Neural cell (in vitro differentiated cells): Measurements from ENCODE around the gene SYNPO2. TPM values are rescaled to one million over a fixed set of nuclear protein-coding genes. Genes with fewer than 3 reads are reported as not detected.

Source experiments
- H2AFZ ChIP-seq: fragments of 200-600, 300-800 bp; sonication (generic), shearing (Covaris generic); 2 replicates; pipeline ENCODE4 v1.6.0; 2014; ENCODE audit warnings: low read depth, mild to moderate bottlenecking, antibody characterized with exemption, low read length, moderate library complexity
- H3F3A ChIP-seq: fragments of 200-600 bp; shearing (Covaris generic); 2 replicates; pipeline ENCODE4 v1.6.1; 2016; ENCODE audit warnings: mild to moderate bottlenecking, moderate library complexity, mixed read lengths, antibody characterized with exemption, low read length; ENCODE audit not compliant: insufficient read depth, poor library complexity, severe bottlenecking
- H3K27ac ChIP-seq: fragments of 200-600, 300-800 bp; sonication (generic), shearing (Covaris generic); 2 replicates; pipeline ENCODE4 v1.5.1; 2014; ENCODE audit warnings: mild to moderate bottlenecking, low read length, moderate library complexity
- H3K27me3 ChIP-seq: fragments of 300-800, 200-600 bp; sonication (generic), shearing (Covaris generic); 2 replicates; pipeline ENCODE4 v1.6.0; 2014; ENCODE audit warnings: mild to moderate bottlenecking, low read depth, low read length, moderate library complexity; ENCODE audit not compliant: insufficient read depth
- H3K36me3 ChIP-seq: fragments of 300-800, 200-600 bp; sonication (generic), shearing (Covaris generic); 2 replicates; pipeline ENCODE4 v1.5.1; 2014; ENCODE audit warnings: mild to moderate bottlenecking, antibody characterized with exemption, low read length, moderate library complexity; ENCODE audit not compliant: insufficient read depth
- H3K4me2 ChIP-seq: fragments of 300-800, 200-600 bp; sonication (generic), shearing (Covaris generic); 2 replicates; pipeline ENCODE4 v1.6.0; 2014; ENCODE audit warnings: mild to moderate bottlenecking, low read length
- H3K4me3 ChIP-seq: fragments of 300-800, 200-600 bp; sonication (generic), shearing (Covaris generic); 2 replicates; pipeline ENCODE4 v1.5.1; 2014; ENCODE audit warnings: mild to moderate bottlenecking, low read length, moderate library complexity
- H3K79me2 ChIP-seq: fragments of 200-600 bp; shearing (Covaris generic); replicated peaks from 2 replicates; pipeline ENCODE4 v1.6.0; 2014; ENCODE audit warnings: mild to moderate bottlenecking, low read length, moderate library complexity; ENCODE audit not compliant: insufficient read depth
- H3K9ac ChIP-seq: fragments of 300-800, 200-600 bp; sonication (generic), shearing (Covaris generic); 2 replicates; pipeline ENCODE4 v1.6.1; 2016; ENCODE audit warnings: mild to moderate bottlenecking, low read length, mixed read lengths
- H3K9me2 ChIP-seq: fragments of 200-600 bp; shearing (Covaris generic); 2 replicates; pipeline ENCODE4 v1.6.1; 2016; ENCODE audit warnings: mild to moderate bottlenecking, low read length, mixed read lengths; ENCODE audit not compliant: insufficient read depth
- H3K9me3 ChIP-seq: fragments of 200-600, 300-800 bp; sonication (generic), shearing (Covaris generic); 2 replicates; pipeline ENCODE4 v1.6.1; 2016; ENCODE audit warnings: mild to moderate bottlenecking, mixed run types, low read length, moderate library complexity, mixed read lengths
- H4K20me1 ChIP-seq: fragments of 200-600 bp; shearing (Covaris generic); 2 replicates; pipeline ENCODE4 v1.6.1; 2016; ENCODE audit warnings: mild to moderate bottlenecking, mixed run types; ENCODE audit not compliant: insufficient read depth
- EP300 ChIP-seq: fragments of 450-650 bp; conservative IDR thresholded peaks from 2 replicates; pipeline ENCODE4 v1.6.1; 2014; ENCODE audit warnings: antibody characterized with exemption, mild to moderate bottlenecking, moderate library complexity; ENCODE audit not compliant: poor library complexity, severe bottlenecking
- EZH2 ChIP-seq: fragments of 200-600, 300-800 bp; shearing (Covaris generic), sonication (generic); IDR thresholded peaks from 2 replicates; pipeline ENCODE4 v1.6.1; 2014; ENCODE audit warnings: antibody characterized with exemption, low read length, borderline replicate concordance, mild to moderate bottlenecking; ENCODE audit not compliant: insufficient read depth, poor library complexity, severe bottlenecking
- MXI1 ChIP-seq: fragments of 450-650 bp; conservative IDR thresholded peaks from 2 replicates; pipeline ENCODE4 v1.6.1; 2014; ENCODE audit warnings: antibody characterized with exemption, mild to moderate bottlenecking; ENCODE audit not compliant: poor library complexity, severe bottlenecking
- POLR2AphosphoS5 ChIP-seq: IDR thresholded peaks from 2 replicates; pipeline ENCODE4 v1.6.1; 2012
- RAD21 ChIP-seq: fragments of 450-650 bp; conservative IDR thresholded peaks from 2 replicates; pipeline ENCODE4 v1.6.1; 2014; ENCODE audit warnings: antibody characterized with exemption, mild to moderate bottlenecking, moderate library complexity
- SMC3 ChIP-seq: fragments of 450-650 bp; conservative IDR thresholded peaks from 2 replicates; pipeline ENCODE4 v1.6.1; 2014; ENCODE audit warnings: antibody characterized with exemption, mild to moderate bottlenecking, moderate library complexity; ENCODE audit not compliant: poor library complexity
- TAF1 ChIP-seq: IDR thresholded peaks from 2 replicates; pipeline ENCODE4 v1.6.1; 2012; ENCODE audit warnings: low read depth
- polyA plus RNA-seq: library from polyadenylated mRNA; depleted of rRNA; stranded (reverse); fragments of >200 nt; gene quantifications from 2 replicates; pipeline ENCODE4 v1.2.3, GENCODE V29; 2014
- TF ChIP-seq, protein P1 (sequence below): fragments of 450-650 bp; IDR thresholded peaks from 2 replicates; pipeline ENCODE4 v1.5.1; 2014; ENCODE audit warnings: antibody characterized with exemption, mild to moderate bottlenecking, moderate library complexity; ENCODE audit not compliant: poor library complexity, severe bottlenecking
- TF ChIP-seq, protein P2 (sequence below): IDR thresholded peaks from 2 replicates; pipeline ENCODE4 v1.6.1; 2012; ENCODE audit warnings: borderline replicate concordance

SYNPO2 gene
- polyA plus RNA-seq, 1 donor from 2014 or later = 0.14 TPM

DNA sequence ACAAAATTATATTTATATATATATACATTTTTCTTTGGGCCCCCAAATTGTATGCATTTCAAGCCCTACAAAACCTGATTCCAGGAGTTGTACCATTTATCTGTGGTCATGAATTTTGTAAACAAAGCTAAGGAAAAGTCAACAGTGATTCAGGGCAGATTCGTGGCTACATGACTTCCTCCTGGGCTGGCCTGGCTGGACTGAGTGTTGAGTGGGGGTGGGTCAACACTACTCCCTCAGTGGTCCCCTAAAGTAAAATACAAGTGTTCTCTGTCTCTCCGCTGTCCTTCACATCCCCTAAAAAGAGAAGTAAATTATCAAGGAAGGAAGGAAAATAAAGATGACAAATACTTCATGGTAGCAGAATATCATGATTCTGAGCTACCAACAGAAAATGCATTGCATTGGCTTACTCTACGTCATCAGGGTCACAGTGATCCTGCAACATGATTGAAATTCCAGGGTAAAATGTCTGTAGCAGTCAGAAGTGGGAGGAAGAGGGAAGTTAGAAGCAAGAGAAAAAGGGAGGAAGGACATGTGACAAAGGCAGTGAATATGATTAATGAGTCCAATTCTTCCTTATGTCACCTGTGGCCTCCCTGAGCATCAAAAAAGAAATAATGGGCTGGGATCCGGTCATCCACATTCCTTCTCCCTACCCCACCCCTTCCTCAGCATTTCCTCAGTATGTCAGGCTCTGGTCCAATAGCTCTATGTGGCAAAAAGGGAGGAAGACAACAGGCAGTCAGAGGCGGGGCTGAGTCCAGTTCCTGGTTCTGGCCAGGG lies 204.6 kb downstream of the SYNPO2 start:
- H3K27ac ChIP-seq = no peak overlapping the region
- H3K79me2 ChIP-seq = no peaks in the 10 kb centered on the region
- no peaks in the 10 kb centered on the region for H3K9me3 ChIP-seq
- H3K36me3 ChIP-seq = no peaks in the 10 kb centered on the region
- H3K27me3 ChIP-seq = no peaks in the 10 kb centered on the region
- no peak overlapping the region for H3K4me2 ChIP-seq
- TF ChIP-seq RAD21 = no peak
- no peak for TF ChIP-seq EZH2
- TF ChIP-seq, protein P1, sequence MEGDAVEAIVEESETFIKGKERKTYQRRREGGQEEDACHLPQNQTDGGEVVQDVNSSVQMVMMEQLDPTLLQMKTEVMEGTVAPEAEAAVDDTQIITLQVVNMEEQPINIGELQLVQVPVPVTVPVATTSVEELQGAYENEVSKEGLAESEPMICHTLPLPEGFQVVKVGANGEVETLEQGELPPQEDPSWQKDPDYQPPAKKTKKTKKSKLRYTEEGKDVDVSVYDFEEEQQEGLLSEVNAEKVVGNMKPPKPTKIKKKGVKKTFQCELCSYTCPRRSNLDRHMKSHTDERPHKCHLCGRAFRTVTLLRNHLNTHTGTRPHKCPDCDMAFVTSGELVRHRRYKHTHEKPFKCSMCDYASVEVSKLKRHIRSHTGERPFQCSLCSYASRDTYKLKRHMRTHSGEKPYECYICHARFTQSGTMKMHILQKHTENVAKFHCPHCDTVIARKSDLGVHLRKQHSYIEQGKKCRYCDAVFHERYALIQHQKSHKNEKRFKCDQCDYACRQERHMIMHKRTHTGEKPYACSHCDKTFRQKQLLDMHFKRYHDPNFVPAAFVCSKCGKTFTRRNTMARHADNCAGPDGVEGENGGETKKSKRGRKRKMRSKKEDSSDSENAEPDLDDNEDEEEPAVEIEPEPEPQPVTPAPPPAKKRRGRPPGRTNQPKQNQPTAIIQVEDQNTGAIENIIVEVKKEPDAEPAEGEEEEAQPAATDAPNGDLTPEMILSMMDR = no peak
- TF ChIP-seq SMC3 = no peak
- TF ChIP-seq MXI1 = no peak
- no peak overlapping the region for H2AFZ ChIP-seq
- no peaks in the 10 kb centered on the region for H4K20me1 ChIP-seq
- no peak overlapping the region for H3K4me3 ChIP-seq
- H3K9me2 ChIP-seq = no peaks in the 10 kb centered on the region
- H3F3A ChIP-seq = no peaks in the 10 kb centered on the region
- no peak overlapping the region for H3K9ac ChIP-seq

DNA sequence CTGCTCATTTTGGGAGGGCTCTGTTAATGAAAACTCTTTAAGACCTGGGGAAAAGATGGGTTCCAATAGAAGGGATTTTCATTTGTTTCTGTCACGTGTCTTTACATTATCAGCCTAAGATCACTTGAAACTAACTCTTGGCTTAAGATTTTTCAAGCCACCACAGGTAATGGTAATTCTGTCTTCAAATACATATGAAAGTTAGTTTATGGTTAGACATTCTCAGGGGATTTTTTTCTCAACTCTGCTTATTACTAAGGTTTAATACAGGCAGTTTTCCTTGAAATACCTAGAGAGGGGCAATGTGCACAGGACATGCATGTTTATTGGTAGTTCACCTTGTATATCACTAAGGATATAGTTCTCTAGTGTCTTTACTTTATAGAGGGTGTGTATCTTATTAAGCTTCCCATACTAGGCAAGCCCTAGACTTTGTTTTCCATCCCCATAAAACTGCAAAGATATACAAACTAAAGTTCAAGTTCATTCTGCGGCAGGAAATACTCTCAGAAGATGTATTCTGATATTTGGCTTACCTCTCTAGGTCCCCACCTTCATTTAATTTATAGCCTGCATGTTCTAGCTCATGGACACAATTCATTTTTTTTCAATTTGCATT lies 208.7 kb downstream of the SYNPO2 start:
- Histone ChIP-seq H3K36me3 (no peaks in the 10 kb centered on the region), H3K27ac (no peak overlapping the region), H3K79me2 (no peaks in the 10 kb centered on the region), H3K9me2 (no peaks in the 10 kb centered on the region), H3K4me2 (no peak overlapping the region), H3K27me3 (no peaks in the 10 kb centered on the region), H2AFZ (no peak overlapping the region), H3K9me3 (no peaks in the 10 kb centered on the region), H3F3A (no peaks in the 10 kb centered on the region), H3K4me3 (no peak overlapping the region), H4K20me1 (no peaks in the 10 kb centered on the region), H3K9ac (no peak overlapping the region)
- TF ChIP-seq POLR2AphosphoS5 (no peak), EP300 (no peak), TAF1 (no peak), RAD21 (no peak), EZH2 (no peak), MXI1 (no peak), SMC3 (no peak)
- TF ChIP-seq, protein P2, sequence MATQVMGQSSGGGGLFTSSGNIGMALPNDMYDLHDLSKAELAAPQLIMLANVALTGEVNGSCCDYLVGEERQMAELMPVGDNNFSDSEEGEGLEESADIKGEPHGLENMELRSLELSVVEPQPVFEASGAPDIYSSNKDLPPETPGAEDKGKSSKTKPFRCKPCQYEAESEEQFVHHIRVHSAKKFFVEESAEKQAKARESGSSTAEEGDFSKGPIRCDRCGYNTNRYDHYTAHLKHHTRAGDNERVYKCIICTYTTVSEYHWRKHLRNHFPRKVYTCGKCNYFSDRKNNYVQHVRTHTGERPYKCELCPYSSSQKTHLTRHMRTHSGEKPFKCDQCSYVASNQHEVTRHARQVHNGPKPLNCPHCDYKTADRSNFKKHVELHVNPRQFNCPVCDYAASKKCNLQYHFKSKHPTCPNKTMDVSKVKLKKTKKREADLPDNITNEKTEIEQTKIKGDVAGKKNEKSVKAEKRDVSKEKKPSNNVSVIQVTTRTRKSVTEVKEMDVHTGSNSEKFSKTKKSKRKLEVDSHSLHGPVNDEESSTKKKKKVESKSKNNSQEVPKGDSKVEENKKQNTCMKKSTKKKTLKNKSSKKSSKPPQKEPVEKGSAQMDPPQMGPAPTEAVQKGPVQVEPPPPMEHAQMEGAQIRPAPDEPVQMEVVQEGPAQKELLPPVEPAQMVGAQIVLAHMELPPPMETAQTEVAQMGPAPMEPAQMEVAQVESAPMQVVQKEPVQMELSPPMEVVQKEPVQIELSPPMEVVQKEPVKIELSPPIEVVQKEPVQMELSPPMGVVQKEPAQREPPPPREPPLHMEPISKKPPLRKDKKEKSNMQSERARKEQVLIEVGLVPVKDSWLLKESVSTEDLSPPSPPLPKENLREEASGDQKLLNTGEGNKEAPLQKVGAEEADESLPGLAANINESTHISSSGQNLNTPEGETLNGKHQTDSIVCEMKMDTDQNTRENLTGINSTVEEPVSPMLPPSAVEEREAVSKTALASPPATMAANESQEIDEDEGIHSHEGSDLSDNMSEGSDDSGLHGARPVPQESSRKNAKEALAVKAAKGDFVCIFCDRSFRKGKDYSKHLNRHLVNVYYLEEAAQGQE = no peak
- TF ChIP-seq, protein P1 = no peak
